ENCODE measurements around the gene U2SURP. TPM values are rescaled to one million over a fixed set of nuclear protein-coding genes. Genes with fewer than 3 reads are reported as not detected.

U2SURP gene
- total RNA-seq, 2 donors from 2014 or later, result 139 to 160 TPM

DNA sequence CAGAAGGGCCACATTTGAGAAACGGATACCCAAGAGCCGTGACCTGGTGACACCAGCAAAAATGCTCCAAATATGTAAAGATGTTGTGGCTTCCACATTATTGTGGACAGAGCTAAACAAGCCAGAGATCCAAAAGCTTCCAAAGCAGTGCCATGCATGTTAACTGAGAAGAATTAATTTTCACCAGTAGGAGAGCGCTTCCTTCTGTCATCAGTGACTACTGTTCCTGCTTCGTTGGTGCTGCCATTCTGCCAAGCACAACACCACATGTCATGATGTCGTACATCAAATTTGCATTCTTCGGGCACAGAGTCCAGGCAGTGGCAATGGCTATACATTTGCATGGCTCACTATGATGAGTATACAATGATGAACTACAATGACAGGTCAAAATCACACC lies 99.1 kb downstream of the U2SURP start:
- H3K27ac ChIP-seq (ENCODE audit: low read depth, low read length), result no peak overlapping the region
- H3K36me3 ChIP-seq (ENCODE audit: control insufficient read depth, insufficient read depth, low read length), result no peaks in the 10 kb centered on the region
- TF ChIP-seq, protein P1, sequence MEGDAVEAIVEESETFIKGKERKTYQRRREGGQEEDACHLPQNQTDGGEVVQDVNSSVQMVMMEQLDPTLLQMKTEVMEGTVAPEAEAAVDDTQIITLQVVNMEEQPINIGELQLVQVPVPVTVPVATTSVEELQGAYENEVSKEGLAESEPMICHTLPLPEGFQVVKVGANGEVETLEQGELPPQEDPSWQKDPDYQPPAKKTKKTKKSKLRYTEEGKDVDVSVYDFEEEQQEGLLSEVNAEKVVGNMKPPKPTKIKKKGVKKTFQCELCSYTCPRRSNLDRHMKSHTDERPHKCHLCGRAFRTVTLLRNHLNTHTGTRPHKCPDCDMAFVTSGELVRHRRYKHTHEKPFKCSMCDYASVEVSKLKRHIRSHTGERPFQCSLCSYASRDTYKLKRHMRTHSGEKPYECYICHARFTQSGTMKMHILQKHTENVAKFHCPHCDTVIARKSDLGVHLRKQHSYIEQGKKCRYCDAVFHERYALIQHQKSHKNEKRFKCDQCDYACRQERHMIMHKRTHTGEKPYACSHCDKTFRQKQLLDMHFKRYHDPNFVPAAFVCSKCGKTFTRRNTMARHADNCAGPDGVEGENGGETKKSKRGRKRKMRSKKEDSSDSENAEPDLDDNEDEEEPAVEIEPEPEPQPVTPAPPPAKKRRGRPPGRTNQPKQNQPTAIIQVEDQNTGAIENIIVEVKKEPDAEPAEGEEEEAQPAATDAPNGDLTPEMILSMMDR (conservative IDR thresholded peaks at IDR 0.05), result no peak
- Mint-ChIP-seq H3K27me3 (ENCODE audit: insufficient read depth) (peaks cover 2% of the 10 kb centered on the region), H3K4me3 (no peak overlapping the region), H3K4me1 (no peaks in the 10 kb centered on the region), H3K36me3 (ENCODE audit: low read depth) (peaks cover 5% of the 10 kb centered on the region), H3K9me3 (peaks cover 42% of the 10 kb centered on the region), H3K27ac (no peak overlapping the region)
- peaks cover 27% of the 10 kb centered on the region for H3K9me3 ChIP-seq (ENCODE audit: control insufficient read depth, low read length)
- 92 to 95% methylated on average over 5 to 6 of the region's 6 CpGs for WGBS, 2 experiments (ENCODE audit: insufficient coverage in 1 of 2, insufficient read length in 1 of 2)
- H3K4me3 ChIP-seq (ENCODE audit: low read length), result no peak overlapping the region
- no peak overlapping the region for H3K9ac ChIP-seq (ENCODE audit: extremely low read depth, low read length, poor library complexity, severe bottlenecking)
- no peaks in the 10 kb centered on the region for H3K4me1 ChIP-seq (ENCODE audit: control insufficient read depth, insufficient read depth, low read length)
- no peak for DNase-seq
- no peaks in the 10 kb centered on the region for H3K27me3 ChIP-seq (ENCODE audit: control insufficient read depth, insufficient read depth, low read length, poor library complexity, severe bottlenecking)

DNA sequence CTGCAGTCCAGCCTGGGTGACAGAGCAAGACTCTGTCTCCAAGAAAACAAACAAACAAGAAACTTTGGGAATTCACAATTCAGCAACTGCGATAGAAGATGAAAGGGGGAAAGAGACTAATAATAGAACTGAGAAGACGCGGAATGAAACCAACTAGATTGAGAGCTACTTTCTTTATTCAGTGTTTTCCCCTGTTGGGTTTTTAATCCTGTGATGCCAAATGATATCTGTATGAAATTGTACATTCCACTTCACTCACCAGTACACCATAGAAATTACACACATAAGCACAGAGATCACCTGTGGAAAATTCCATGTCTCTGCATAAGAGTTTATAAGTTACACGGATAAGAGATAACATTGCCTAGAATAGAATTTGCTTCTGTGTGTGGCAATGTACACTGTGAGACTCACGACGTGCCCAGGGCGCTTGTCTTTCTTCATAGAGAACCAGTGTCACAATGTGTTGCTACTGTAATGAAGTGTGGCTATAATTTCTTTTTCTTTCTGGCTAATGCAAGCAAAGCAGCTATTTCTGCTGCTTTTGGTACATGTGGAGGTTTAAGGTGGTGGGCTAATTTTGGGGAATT lies 100.5 kb downstream of the U2SURP start:
- Histone ChIP-seq H3K4me3 (ENCODE audit: low read length) (no peak overlapping the region), H3K27ac (ENCODE audit: low read depth, low read length) (no peak overlapping the region), H3K4me1 (ENCODE audit: control insufficient read depth, insufficient read depth, low read length) (no peaks in the 10 kb centered on the region), H3K27me3 (ENCODE audit: control insufficient read depth, insufficient read depth, low read length, poor library complexity, severe bottlenecking) (no peaks in the 10 kb centered on the region), H3K9me3 (ENCODE audit: control insufficient read depth, low read length) (peaks cover 22% of the 10 kb centered on the region), H3K36me3 (ENCODE audit: control insufficient read depth, insufficient read depth, low read length) (no peaks in the 10 kb centered on the region), H3K9ac (ENCODE audit: extremely low read depth, low read length, poor library complexity, severe bottlenecking) (no peak overlapping the region)
- 95 to 97% methylated on average over 6 to 7 of the region's 7 CpGs for WGBS, 2 experiments (ENCODE audit: insufficient coverage in 1 of 2, insufficient read length in 1 of 2)
- no peak for DNase-seq
- peaks cover 5% of the 10 kb centered on the region for H3K36me3 Mint-ChIP-seq (ENCODE audit: low read depth)
- H3K27me3 Mint-ChIP-seq (ENCODE audit: insufficient read depth), result peaks cover 2% of the 10 kb centered on the region
- TF ChIP-seq, protein P1 (conservative IDR thresholded peaks at IDR 0.05), result no peak
- H3K4me3 Mint-ChIP-seq, result no peak overlapping the region
- no peaks in the 10 kb centered on the region for H3K4me1 Mint-ChIP-seq
- no peak overlapping the region for H3K27ac Mint-ChIP-seq
- H3K9me3 Mint-ChIP-seq, result peaks cover 44% of the 10 kb centered on the region

DNA sequence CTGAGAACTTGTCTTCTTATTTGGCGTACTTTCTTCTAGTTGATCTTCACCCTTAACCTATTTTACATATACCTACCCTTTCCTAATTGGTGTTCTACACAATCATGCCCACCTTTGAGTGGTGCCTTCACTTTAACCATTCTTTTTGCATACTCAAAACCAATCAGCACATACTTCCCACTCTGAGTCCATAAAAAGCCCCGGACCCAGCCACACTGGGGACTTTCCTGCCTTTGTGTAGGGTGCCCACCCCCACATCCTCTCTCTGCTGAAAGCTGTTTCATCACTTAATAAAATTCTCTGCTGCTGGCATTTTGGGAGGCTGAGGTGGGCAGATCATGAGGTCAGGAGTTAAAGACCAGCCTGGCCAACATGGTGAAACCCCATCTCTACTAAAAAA lies 102.3 kb downstream of the U2SURP start:
- Histone ChIP-seq H3K9ac (ENCODE audit: extremely low read depth, low read length, poor library complexity, severe bottlenecking) (no peak overlapping the region), H3K27me3 (ENCODE audit: control insufficient read depth, insufficient read depth, low read length, poor library complexity, severe bottlenecking) (no peaks in the 10 kb centered on the region), H3K27ac (ENCODE audit: low read depth, low read length) (no peak overlapping the region), H3K4me3 (ENCODE audit: low read length) (no peak overlapping the region), H3K36me3 (ENCODE audit: control insufficient read depth, insufficient read depth, low read length) (no peaks in the 10 kb centered on the region), H3K9me3 (ENCODE audit: control insufficient read depth, low read length) (peaks cover 17% of the 10 kb centered on the region), H3K4me1 (ENCODE audit: control insufficient read depth, insufficient read depth, low read length) (no peaks in the 10 kb centered on the region)
- WGBS, 2 experiments (ENCODE audit: insufficient coverage in 1 of 2, insufficient read length in 1 of 2), result 90 to 91% methylated on average over 1 to 2 of the region's 2 CpGs
- H3K27me3 Mint-ChIP-seq (ENCODE audit: insufficient read depth), result peaks cover 2% of the 10 kb centered on the region
- no peak overlapping the region for H3K4me3 Mint-ChIP-seq
- no peaks in the 10 kb centered on the region for H3K4me1 Mint-ChIP-seq
- peaks cover 5% of the 10 kb centered on the region for H3K36me3 Mint-ChIP-seq (ENCODE audit: low read depth)
- no peak for DNase-seq
- TF ChIP-seq, protein P1 (conservative IDR thresholded peaks at IDR 0.05), result no peak
- peaks cover 45% of the 10 kb centered on the region for H3K9me3 Mint-ChIP-seq
- no peak overlapping the region for H3K27ac Mint-ChIP-seq

Measured in endodermal cell (in vitro differentiated cells).